Measurements from ENCODE around the gene NARS2. TPM values are rescaled to one million over a fixed set of nuclear protein-coding genes. Genes with fewer than 3 reads are reported as not detected.
"Not testable (repeated sequence)": the region's sequence is repeated elsewhere in the genome, so short reads cannot be mapped to it uniquely, and the experiment has no call there.

NARS2 gene
- total RNA-seq, 1 experiment from 2014 or later, result 26.9 TPM

- DNase-seq (ENCODE audit: low read depth); in situ Hi-C loops (cut with HindIII; ENCODE audit: low pct_unique_long_range_greater_than_20kb, low sequenced_read_pairs): not testable (repeated sequence)
Observed at GRCh38 chr11:78552139-78552538, 22.5 kb downstream of the NARS2 start.

GRCh38 chr11:78551066-78551465, 23.6 kb downstream of the NARS2 start:
- no peak for DNase-seq (ENCODE audit: low read depth)
- in situ Hi-C loops (cut with HindIII; ENCODE audit: low pct_unique_long_range_greater_than_20kb, low sequenced_read_pairs), result no loop called here

- in situ Hi-C loops (cut with HindIII; ENCODE audit: low pct_unique_long_range_greater_than_20kb, low sequenced_read_pairs), result no loop called here
- no peak for DNase-seq (ENCODE audit: low read depth)
Observed at GRCh38 chr11:78549624-78550409, 24.8 kb downstream of the NARS2 start.

DNA sequence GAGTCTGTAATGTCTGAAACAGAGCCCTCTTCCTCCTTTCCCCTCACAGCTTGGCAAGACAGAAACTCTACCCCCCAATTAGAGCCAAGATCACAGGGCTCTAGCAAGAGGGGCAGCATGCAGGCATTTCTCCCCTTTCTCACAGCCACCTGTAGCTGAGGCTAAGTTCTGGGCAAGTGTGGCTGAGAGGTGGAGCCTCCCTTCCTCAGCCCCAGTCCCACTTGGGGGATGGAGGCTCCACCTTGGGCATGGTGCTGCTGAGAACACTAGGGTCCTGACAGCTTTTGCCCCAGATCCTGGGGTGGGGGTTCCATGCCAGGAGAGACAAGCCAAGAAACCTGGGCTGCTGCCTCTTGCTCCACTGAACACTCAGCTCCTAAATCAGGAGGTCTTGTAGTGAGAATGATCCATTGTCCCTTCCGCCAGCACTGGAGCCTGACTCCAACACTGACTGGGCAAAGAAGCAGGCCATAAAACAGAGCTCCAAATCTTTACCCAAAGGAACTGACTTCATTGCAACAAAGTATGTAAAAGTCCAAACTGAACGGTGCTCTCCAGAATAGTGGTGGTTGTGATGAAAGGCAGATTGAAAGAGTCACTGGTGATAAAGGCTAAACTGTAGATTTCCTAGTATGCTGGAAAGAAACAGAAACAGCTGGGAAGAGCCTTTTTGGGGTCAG, 25.6 kb downstream of the NARS2 start:
- in situ Hi-C loops (cut with HindIII; ENCODE audit: low pct_unique_long_range_greater_than_20kb, low sequenced_read_pairs), result no loop called here

DNA sequence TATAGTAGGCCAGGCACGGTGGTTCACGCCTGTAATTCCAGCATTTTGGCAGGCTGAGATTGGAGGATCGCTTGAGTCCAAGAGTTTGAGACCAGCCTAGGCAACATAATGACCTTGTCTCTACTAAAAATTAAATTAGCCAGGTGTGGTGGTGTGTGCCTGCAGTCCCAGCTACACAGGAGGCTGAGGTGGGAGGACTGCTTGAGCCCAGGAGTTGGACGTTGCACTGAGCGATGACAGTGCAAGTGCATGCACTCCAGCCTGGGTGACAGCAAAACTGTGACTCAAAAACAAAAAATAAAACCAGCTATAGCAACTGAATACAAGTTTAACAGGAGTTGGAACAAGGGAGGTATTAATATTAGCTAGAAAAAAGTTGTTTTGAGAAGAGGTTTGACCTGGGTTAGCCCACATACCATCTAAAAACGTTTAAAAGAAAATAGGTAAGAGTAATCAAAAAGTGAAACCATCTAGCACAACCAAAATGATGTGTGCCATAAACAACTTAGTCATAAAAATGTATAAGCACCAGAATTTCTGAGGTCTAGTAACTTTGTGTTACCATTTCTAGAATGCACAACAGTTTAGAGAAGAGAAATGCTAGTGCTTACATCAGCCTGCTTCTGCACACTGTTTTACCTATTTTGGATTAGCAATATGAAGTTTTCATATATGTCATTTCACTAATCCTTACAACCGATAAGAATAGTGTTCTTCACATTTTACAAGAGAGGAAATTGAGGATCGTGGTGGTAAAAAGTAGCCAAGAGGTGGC, 26.5 kb downstream of the NARS2 start:
- in situ Hi-C loops (cut with HindIII; ENCODE audit: low pct_unique_long_range_greater_than_20kb, low sequenced_read_pairs), result no loop called here
- no peak for DNase-seq (ENCODE audit: low read depth)

More for the DNA sequence above, 25.6 kb downstream of the NARS2 start:
- no peak for DNase-seq (ENCODE audit: low read depth)

- in situ Hi-C loops (cut with HindIII; ENCODE audit: low pct_unique_long_range_greater_than_20kb, low sequenced_read_pairs), result no loop called here
- no peak for DNase-seq (ENCODE audit: low read depth)
Observed at GRCh38 chr11:78542007-78542406, 32.7 kb downstream of the NARS2 start.

DNA sequence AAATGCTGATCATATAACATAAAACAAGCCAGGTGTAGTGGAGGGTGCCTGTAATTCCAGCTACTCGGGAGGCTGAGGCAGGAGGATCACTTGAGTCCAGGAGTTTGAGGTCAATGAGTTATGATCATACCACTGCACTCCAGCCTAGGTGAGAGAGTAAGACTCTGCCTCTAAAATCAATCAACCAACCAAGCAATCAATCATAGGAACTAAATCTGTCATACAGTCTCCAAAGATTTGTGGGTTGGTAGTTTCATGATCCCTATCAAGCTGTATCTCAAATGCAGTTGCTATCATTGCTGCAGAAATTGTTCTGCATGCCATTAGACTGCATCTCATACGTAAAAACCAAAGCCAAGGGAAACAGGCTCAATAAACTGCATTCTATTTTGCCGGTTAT, 33.1 kb downstream of the NARS2 start:
- no peak for DNase-seq (ENCODE audit: low read depth)
- in situ Hi-C loops (cut with HindIII; ENCODE audit: low pct_unique_long_range_greater_than_20kb, low sequenced_read_pairs), result no loop called here

GRCh38 chr11:78540256-78540655, 34.4 kb downstream of the NARS2 start:
- no peak for DNase-seq (ENCODE audit: low read depth)
- in situ Hi-C loops (cut with HindIII; ENCODE audit: low pct_unique_long_range_greater_than_20kb, low sequenced_read_pairs), result no loop called here

DNA sequence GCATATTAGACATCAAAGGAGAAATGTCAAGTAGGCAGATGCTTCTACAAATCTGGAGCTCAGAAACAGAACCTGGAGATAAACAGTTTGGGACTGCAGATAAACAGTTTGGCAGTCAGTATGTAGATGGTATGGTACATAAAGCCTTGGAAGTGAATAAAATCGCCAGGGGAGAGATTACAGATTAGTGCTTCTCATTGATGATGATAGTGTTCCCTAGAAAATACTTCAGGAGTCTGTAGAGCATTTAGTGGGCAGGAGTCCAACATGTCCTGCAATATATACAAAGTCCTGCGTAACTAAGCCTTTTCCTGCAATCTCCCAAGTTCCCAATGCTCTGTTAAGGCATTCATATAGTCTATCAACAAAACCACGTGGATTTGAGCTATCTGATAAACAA, 35.2 kb downstream of the NARS2 start:
- in situ Hi-C loops (cut with HindIII; ENCODE audit: low pct_unique_long_range_greater_than_20kb, low sequenced_read_pairs), result no loop called here
- DNase-seq (ENCODE audit: low read depth), result no peak

DNA sequence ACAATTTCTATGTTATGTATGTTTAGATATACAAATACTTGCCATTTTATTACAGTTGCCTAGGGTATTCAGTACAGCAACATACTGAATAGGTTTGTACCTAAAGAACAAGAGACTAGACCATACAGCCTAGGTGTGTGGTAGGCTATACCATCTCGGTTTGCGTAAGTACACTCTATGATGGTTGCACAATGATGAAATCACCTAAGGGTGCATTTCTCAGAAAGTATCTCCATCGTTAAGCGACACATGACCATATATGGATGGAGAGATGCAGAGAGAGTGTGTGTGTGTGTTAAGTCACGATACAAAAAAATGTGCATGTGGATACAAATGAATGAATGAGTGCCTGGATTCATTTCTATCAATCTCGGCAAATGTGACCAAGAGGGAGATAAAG, 37.7 kb downstream of the NARS2 start:
- in situ Hi-C loops (cut with HindIII; ENCODE audit: low pct_unique_long_range_greater_than_20kb, low sequenced_read_pairs), result no loop called here
- no peak for DNase-seq (ENCODE audit: low read depth)

DNA sequence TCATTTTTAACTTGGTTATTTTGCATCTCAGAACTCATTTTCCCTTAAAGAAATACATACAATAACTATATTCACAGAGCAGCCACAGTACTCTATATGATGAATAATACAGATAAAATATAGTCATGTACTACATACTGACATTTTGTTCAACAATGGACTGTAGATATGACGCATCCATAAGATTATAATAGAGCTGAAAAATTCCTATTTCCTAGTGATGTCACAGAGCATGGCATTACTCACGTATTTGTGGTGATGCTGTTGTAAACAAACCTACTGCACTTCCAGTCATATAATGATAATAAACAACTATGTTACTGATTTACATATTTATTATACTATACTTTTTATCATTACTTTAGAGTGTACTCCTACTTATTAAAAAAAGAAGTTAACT, 38.7 kb downstream of the NARS2 start:
- in situ Hi-C loops (cut with HindIII; ENCODE audit: low pct_unique_long_range_greater_than_20kb, low sequenced_read_pairs), result no loop called here
- DNase-seq (ENCODE audit: low read depth), result no peak

DNA sequence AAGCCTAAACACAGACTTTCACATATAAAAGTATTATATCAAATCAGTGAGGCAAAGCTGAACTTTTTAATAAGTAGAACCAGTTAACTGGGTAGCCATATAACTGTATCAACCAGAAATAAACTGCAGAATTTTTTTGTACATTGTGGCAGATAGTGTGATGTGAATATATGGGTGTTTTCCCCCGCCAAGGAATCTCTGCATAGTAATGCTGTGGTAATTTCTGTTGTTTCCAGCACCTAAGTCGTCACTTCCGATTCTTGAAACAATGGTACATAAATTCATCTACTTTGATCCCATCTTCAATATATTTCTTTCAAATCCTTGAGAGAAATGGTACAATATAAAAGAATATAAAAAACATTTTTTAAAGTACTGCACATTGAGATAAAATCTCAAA, 39.6 kb downstream of the NARS2 start:
- DNase-seq (ENCODE audit: low read depth), result no peak
- in situ Hi-C loops (cut with HindIII; ENCODE audit: low pct_unique_long_range_greater_than_20kb, low sequenced_read_pairs), result no loop called here

DNA sequence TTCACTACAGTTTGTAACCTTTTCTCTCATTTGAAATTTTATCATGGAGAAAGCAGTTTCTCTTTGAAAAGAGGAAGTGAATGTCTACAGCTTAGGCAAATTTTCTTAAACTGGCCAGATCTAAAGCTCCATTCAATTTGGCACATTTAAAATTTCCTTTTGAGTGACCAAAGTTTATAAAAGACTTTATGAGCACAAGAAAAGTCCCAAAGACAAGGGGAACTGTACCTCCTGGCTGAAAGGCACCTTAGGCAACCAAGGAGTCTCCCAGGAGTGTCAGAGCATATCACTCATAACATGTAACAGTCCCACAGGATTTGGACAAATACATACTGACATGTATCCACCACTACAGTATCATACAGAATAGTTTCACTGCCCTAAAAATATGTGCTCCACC, 41.3 kb downstream of the NARS2 start:
- in situ Hi-C loops (cut with HindIII; ENCODE audit: low pct_unique_long_range_greater_than_20kb, low sequenced_read_pairs), result no loop called here
- DNase-seq (ENCODE audit: low read depth), result no peak

DNA sequence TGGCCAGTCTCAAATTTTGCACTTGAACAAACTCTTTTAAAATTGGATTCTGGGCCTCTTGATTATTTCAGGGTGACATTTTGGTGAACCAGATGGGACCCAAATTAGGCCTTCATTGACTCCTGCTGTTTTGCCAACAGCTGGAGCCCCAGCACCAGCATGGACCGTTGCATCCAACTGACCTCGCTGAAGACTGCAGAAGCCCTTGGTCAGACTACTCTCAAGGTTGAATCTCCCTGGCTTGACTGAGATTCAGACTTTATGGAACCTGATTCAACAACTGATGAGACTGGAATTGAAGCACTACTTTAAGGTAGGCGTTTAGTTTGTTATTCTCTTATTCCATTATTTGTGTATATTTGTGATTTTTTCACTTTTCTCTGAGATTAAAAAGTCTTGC, 41.7 kb downstream of the NARS2 start:
- in situ Hi-C loops (cut with HindIII; ENCODE audit: low pct_unique_long_range_greater_than_20kb, low sequenced_read_pairs), result no loop called here
- no peak for DNase-seq (ENCODE audit: low read depth)

DNA sequence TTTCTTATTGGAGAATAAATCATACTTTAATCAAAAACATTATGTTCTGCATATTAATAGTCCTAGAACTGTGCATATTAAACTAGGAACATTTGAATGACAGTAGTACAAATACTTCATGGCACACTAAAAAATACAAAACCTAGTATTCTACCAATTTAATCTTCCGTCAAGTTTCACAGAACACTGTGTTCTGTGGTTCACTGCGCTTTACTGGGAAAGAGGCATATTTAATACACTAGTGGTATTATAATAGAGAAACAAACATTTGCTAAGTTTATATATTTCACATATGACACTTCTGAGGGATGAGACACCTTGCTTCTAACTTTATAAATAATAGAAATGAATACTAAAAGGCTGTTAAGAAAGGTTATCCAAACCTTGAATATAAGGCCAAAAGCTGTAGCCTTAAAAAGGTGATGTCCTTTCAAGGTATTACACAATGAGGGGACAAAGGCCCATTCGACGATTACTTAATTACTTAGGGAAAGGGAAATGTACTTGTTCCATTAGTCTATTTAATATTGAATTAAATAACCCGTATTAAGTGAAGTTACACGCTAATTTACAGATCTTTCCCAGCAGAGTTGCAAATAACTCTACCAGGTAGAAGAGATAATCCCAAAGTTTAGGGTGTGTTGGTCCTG, 48.0 kb downstream of the NARS2 start:
- in situ Hi-C loops (cut with HindIII; ENCODE audit: low pct_unique_long_range_greater_than_20kb, low sequenced_read_pairs), result no loop called here
- DNase-seq (ENCODE audit: low read depth), result no peak

DNA sequence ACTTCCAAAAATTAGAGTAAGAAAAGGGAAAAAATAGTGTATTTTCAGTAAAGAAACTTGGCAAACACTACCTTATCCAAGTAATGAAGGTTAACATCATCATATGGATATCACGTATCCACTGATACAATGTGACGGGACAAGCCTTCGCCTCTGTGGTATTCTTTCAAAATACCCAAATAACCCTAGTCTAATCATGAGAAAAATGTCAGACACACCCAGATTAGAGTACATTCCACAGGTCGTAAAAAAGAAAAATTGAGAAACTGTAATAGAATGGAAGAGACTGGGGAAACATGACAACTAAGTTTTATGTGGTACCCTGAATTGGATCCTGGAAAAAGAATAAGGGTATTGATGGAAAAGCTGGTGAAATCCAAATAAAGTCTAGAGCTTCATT, 48.9 kb downstream of the NARS2 start:
- in situ Hi-C loops (cut with HindIII; ENCODE audit: low pct_unique_long_range_greater_than_20kb, low sequenced_read_pairs), result no loop called here

DNA sequence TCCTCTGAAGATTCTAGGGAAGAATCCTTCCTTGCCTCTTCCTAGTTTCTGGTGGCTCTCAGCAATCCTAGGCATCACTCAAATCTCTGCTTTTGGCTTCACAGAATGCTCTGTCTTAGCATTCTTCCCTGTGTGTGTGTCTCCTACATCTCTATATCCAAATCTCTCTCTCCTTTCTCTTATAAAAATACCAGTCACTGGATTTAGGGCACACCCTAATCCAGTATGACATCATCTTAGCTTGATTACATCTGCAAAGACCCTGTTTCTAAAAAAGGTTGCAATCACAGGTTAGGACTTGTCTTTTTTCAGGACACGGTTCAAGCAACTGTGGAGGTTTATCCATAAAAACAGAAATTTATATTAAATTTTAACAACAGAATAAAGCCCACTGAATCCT, 54.4 kb downstream of the NARS2 start:
- in situ Hi-C loops (cut with HindIII; ENCODE audit: low pct_unique_long_range_greater_than_20kb, low sequenced_read_pairs), result no loop called here
- no peak for DNase-seq (ENCODE audit: low read depth)

More for the DNA sequence above, 48.9 kb downstream of the NARS2 start:
- DNase-seq (ENCODE audit: low read depth), result no peak

DNA sequence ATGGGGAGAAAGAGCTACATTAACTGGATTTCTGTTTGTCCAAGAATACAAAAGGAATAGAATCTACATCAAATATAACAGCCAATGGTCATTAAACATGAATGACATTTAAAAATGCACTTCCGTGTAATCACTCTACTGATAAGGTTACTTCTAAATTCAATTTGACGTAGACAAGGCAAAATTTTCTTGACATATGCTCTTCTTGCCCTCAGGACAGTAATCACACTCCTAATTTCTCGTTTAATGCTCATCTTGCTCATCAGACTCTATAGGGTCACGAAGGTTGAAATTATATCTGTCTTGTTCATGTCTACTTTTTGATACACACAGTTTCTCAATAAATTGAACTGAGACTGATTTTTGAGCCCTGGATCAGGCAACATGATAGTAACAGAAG, 58.4 kb downstream of the NARS2 start:
- DNase-seq (ENCODE audit: low read depth), result no peak
- in situ Hi-C loops (cut with HindIII; ENCODE audit: low pct_unique_long_range_greater_than_20kb, low sequenced_read_pairs), result no loop called here
